IMR-90 (cell line): Measurements from ENCODE around the gene HNRNPU.

Experiments used
- CTCF ChIP-seq: conservative IDR thresholded peaks from 2 replicates; pipeline ENCODE4 v1.5.1; 2012; ENCODE audit warnings: mild to moderate bottlenecking, low read depth, low read length, improper control_type of control experiment
- MAFK ChIP-seq: IDR thresholded peaks from 2 replicates; pipeline ENCODE4 v1.6.1; 2012; ENCODE audit warnings: low read depth, low read length, improper control_type of control experiment
- USF2 ChIP-seq: fragments of 150-350 bp; IDR thresholded peaks from 2 replicates; pipeline ENCODE4 v1.6.1; 2017; ENCODE audit warnings: mild to moderate bottlenecking, antibody characterized with exemption, low read length, low read depth

DNA sequence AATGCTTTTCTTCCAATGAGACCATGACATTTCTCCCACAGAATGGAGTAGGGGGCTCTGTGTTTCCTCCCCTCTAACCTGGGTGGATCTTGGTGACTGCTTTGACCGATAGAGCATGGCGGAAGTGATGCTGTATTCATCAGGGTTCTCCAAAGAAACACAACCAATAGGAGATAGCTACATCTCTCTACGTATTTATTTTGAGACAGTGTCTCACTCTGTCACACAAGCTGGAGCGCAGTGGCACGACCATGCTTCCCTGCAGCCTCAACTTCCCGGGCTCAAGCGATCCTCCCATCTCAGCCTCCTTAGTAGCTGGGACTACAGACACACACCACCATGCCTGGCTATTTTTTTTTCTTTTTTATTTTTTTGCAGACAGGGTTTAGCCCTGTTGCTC, 29.5 kb upstream of the HNRNPU start:
- no peak for TF ChIP-seq USF2
- no peak for TF ChIP-seq CTCF
- TF ChIP-seq MAFK: no peak
